A673 (cell line): Measurements from ENCODE around the gene AADACL3. TPM values are rescaled to one million over a fixed set of nuclear protein-coding genes. Genes with fewer than 3 reads are reported as not detected.
A peak's percentile ranks its signal among the peaks of the same experiment; 100 is the strongest.

Experiments used
- BruUV-seq: library from RNA; stranded (reverse); fragments of 400-500 nt; replicated peaks from 2 replicates; lab custom pipeline; 2021; lab: Mats Ljungman, UMichigan
- CTCF ChIA-PET: fragments of 300-600 bp; sonication (Branson Sonifier 250); formaldehyde crosslinking; loops from one replicate; lab custom pipeline; 2022; ENCODE audit warnings: antibody characterized with exemption; lab: Charles Lee
- POLR2A ChIA-PET: fragments of 300-600 bp; sonication (Branson Sonifier 250); formaldehyde crosslinking; loops from one replicate; lab custom pipeline; 2022; ENCODE audit warnings: antibody characterized with exemption; ENCODE audit not compliant: low non-redundant PET; lab: Charles Lee
- DNase-seq: peaks from one replicate; pipeline ENCODE4 v3.0.0-alpha.2; 2015; ENCODE audit warnings: low spot score
- H3K27ac ChIP-seq: fragments of 200-600 bp; sonication (generic); 2 replicates; pipeline ENCODE4 v1.5.1; 2016; ENCODE audit warnings: mixed run types, low read depth, mild to moderate bottlenecking, mixed read lengths, antibody characterized with exemption, low read length; ENCODE audit not compliant: poor library complexity, severe bottlenecking
- H3K27me3 ChIP-seq: fragments of 200-600 bp; sonication (generic); replicated peaks from 2 replicates; pipeline ENCODE4 v1.6.1; 2017; ENCODE audit warnings: mixed run types, low read depth, mild to moderate bottlenecking, mixed read lengths, antibody characterized with exemption, low read length; ENCODE audit not compliant: insufficient read depth, poor library complexity
- H3K36me3 ChIP-seq: fragments of 200-600 bp; sonication (generic); 2 replicates; pipeline ENCODE4 v1.6.1; 2016; ENCODE audit warnings: mixed run types, mild to moderate bottlenecking, mixed read lengths, antibody characterized with exemption, low read length; ENCODE audit not compliant: insufficient read depth, poor library complexity, severe bottlenecking
- H3K4me1 ChIP-seq: fragments of 200-600 bp; sonication (generic); 2 replicates; pipeline ENCODE4 v1.6.1; 2017; ENCODE audit warnings: mixed run types, mild to moderate bottlenecking, mixed read lengths, antibody characterized with exemption, low read length; ENCODE audit not compliant: insufficient read depth, poor library complexity, severe bottlenecking
- H3K4me3 ChIP-seq: fragments of 200-600 bp; sonication (generic); 2 replicates; pipeline ENCODE4 v1.5.1; 2016; ENCODE audit warnings: low read depth, mixed run types, mild to moderate bottlenecking, mixed read lengths, low read length; ENCODE audit not compliant: poor library complexity, severe bottlenecking
- H3K9me3 ChIP-seq: fragments of 200-600 bp; sonication (generic); 2 replicates; pipeline ENCODE4 v1.6.1; 2016; ENCODE audit warnings: mixed run types, low read depth, mild to moderate bottlenecking, mixed read lengths, antibody characterized with exemption, low read length; ENCODE audit not compliant: poor library complexity, severe bottlenecking
- EZH2 ChIP-seq: fragments of 200-600 bp; sonication (generic); IDR thresholded peaks from 2 replicates; pipeline ENCODE4 v1.6.1; 2017; ENCODE audit warnings: borderline replicate concordance, low read depth, mild to moderate bottlenecking, mixed read lengths, antibody characterized with exemption, low read length; ENCODE audit not compliant: poor library complexity, severe bottlenecking
- intact Hi-C: fragments of 100-400 bp; cut with micrococcal nuclease; formaldehyde crosslinking; loops from one replicate; pipeline ENCODE4 v1.10.0; 2022; ENCODE audit not compliant: unreplicated experiment
- total RNA-seq: library from RNA; stranded (reverse); gene quantifications from 2 replicates; pipeline ENCODE4 v1.2.3, GENCODE V29; 2021
- TF ChIP-seq, protein P1 (sequence below): fragments of 300-800, 200-600 bp; sonication (generic); conservative IDR thresholded peaks from 2 replicates; pipeline ENCODE4 v1.5.1; 2017; ENCODE audit warnings: low read depth, mild to moderate bottlenecking, antibody characterized with exemption, low read length, moderate library complexity, mixed read lengths

Gene AADACL3
- total RNA-seq, 1 experiment from 2014 or later = not detected

DNA sequence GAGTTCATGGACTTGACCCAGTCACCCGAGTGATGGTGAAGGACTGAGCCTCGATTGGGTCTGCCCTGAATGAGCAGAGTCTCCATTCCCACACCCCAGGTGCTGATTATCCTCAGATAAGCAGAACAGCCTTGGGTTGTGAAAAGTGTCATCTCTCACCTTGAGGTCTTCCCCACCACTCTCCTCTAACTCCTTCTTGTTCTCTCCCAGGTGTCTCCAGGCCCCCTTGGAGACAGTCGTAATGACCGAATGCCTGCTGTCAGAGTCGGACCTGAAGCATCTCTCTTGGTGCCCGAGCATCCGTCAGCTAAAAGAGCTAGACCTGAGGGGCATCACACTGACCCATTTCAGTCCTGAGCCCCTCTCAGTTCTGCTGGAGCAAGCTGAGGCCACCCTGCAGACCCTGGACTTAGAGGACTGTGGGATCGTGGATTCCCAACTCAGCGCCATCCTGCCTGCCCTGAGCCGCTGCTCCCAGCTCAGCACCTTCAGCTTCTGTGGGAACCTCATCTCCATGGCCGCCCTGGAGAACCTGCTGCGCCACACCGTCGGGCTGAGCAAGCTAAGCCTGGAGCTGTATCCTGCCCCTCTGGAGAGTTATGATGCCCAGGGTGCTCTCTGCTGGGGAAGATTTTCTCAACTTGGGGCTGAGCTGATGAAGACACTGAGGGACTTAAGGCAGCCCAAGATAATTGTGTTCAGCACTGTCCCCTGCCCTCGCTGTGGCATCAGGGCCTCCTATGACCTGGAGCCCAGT, 61.1 kb downstream of the AADACL3 start:
- DNase-seq = peak; percentile 0
- POLR2A ChIA-PET = no interaction called here
- H3K4me1 ChIP-seq = no peaks in the 10 kb centered on the region
- no peaks in the 10 kb centered on the region for H3K36me3 ChIP-seq
- TF ChIP-seq, protein P1, sequence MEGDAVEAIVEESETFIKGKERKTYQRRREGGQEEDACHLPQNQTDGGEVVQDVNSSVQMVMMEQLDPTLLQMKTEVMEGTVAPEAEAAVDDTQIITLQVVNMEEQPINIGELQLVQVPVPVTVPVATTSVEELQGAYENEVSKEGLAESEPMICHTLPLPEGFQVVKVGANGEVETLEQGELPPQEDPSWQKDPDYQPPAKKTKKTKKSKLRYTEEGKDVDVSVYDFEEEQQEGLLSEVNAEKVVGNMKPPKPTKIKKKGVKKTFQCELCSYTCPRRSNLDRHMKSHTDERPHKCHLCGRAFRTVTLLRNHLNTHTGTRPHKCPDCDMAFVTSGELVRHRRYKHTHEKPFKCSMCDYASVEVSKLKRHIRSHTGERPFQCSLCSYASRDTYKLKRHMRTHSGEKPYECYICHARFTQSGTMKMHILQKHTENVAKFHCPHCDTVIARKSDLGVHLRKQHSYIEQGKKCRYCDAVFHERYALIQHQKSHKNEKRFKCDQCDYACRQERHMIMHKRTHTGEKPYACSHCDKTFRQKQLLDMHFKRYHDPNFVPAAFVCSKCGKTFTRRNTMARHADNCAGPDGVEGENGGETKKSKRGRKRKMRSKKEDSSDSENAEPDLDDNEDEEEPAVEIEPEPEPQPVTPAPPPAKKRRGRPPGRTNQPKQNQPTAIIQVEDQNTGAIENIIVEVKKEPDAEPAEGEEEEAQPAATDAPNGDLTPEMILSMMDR = no peak
- TF ChIP-seq EZH2 = no peak
- no peaks in the 10 kb centered on the region for H3K27me3 ChIP-seq
- BruUV-seq = no TSS peak
- H3K27ac ChIP-seq = no peak overlapping the region
- CTCF ChIA-PET = no interaction called here
- intact Hi-C loops = no loop called here
- H3K4me3 ChIP-seq = no peak overlapping the region
- no peaks in the 10 kb centered on the region for H3K9me3 ChIP-seq

Other genes starting within 250 kb of the AADACL3 start
- gene DHRS3, start 97.9 kb upstream of the AADACL3 start, total RNA-seq = 2.4 TPM in 2 replicates
- gene AADACL4, start 72.0 kb upstream of the AADACL3 start, total RNA-seq = 0.43 TPM in 1 of 2 replicates, not detected in the other
- not detected in 2 replicates for gene CFAP107, start 30.1 kb downstream of the AADACL3 start, total RNA-seq
- not detected in 2 replicates for gene PRAMEF12, start 57.6 kb downstream of the AADACL3 start, total RNA-seq
- not detected in 2 replicates for gene PRAMEF1, start 75.3 kb downstream of the AADACL3 start, total RNA-seq
- gene PRAMEF11, start 115.3 kb downstream of the AADACL3 start, total RNA-seq = not detected in 2 replicates
- gene HNRNPCL1, start 132.6 kb downstream of the AADACL3 start, total RNA-seq = not detected in 2 replicates
- gene PRAMEF2, start 141.0 kb downstream of the AADACL3 start, total RNA-seq = not detected in 2 replicates
- not detected in 2 replicates for gene PRAMEF4, start 170.1 kb downstream of the AADACL3 start, total RNA-seq
- gene PRAMEF10, start 182.2 kb downstream of the AADACL3 start, total RNA-seq = not detected in 2 replicates
- gene PRAMEF7, start 200.5 kb downstream of the AADACL3 start, total RNA-seq = not detected in 2 replicates
- not detected in 2 replicates for gene PRAMEF6, start 231.5 kb downstream of the AADACL3 start, total RNA-seq